ENCODE measurements around the gene ACSL3.

ACSL3 gene

DNA sequence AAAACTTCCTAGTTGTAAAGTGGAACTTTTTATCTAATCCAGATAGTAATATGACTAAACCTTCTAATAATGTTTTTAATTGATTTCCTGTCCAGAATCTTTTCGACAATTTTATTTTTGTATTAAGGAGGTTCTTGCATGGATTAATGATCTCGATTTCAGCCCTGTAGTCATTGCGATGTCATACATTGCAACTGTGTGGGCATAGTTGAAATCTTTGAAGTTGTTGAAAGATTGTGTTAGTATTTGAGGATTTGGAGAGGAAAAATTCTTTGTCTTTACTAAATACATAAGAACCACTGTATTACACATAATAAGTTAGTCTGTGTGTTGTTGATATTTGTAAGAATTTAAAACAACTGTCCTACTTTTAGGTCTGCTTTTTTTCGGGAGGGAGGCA, 31.1 kb downstream of the ACSL3 start:
- TF ChIP-seq BACH2 (CRISPR knock-in tag; IDR thresholded peaks at IDR 0.05; ENCODE audit: borderline replicate concordance) (no peak), RARB (CRISPR knock-in tag; IDR thresholded peaks at IDR 0.05) (no peak), ESRRG (CRISPR knock-in tag; IDR thresholded peaks at IDR 0.05) (no peak), ARNTL (CRISPR knock-in tag; IDR thresholded peaks at IDR 0.05; ENCODE audit: borderline replicate concordance, low read depth) (no peak), ZNF565 (CRISPR knock-in tag; conservative IDR thresholded peaks at IDR 0.05; ENCODE audit: low read depth) (no peak), CSDC2 (CRISPR knock-in tag; IDR thresholded peaks at IDR 0.05) (no peak), ISL1 (CRISPR knock-in tag; IDR thresholded peaks at IDR 0.05) (no peak), GLIS3 (CRISPR knock-in tag; IDR thresholded peaks at IDR 0.05) (no peak), ZC3H10 (CRISPR knock-in tag; IDR thresholded peaks at IDR 0.05) (no peak), SNAI2 (CRISPR knock-in tag; IDR thresholded peaks at IDR 0.05) (no peak), TCF4 (CRISPR knock-in tag; IDR thresholded peaks at IDR 0.05; ENCODE audit: borderline replicate concordance) (no peak), ZNF8 (CRISPR knock-in tag; IDR thresholded peaks at IDR 0.05) (no peak), TOX (CRISPR knock-in tag; IDR thresholded peaks at IDR 0.05; ENCODE audit: borderline replicate concordance) (no peak), ZNF70 (CRISPR knock-in tag; IDR thresholded peaks at IDR 0.05) (no peak), PPARA (CRISPR knock-in tag; IDR thresholded peaks at IDR 0.05; ENCODE audit: borderline replicate concordance) (no peak), OSR1 (CRISPR knock-in tag; IDR thresholded peaks at IDR 0.05) (no peak), ZFP30 (CRISPR knock-in tag; IDR thresholded peaks at IDR 0.05) (no peak)
- TF ChIP-seq, protein P1, sequence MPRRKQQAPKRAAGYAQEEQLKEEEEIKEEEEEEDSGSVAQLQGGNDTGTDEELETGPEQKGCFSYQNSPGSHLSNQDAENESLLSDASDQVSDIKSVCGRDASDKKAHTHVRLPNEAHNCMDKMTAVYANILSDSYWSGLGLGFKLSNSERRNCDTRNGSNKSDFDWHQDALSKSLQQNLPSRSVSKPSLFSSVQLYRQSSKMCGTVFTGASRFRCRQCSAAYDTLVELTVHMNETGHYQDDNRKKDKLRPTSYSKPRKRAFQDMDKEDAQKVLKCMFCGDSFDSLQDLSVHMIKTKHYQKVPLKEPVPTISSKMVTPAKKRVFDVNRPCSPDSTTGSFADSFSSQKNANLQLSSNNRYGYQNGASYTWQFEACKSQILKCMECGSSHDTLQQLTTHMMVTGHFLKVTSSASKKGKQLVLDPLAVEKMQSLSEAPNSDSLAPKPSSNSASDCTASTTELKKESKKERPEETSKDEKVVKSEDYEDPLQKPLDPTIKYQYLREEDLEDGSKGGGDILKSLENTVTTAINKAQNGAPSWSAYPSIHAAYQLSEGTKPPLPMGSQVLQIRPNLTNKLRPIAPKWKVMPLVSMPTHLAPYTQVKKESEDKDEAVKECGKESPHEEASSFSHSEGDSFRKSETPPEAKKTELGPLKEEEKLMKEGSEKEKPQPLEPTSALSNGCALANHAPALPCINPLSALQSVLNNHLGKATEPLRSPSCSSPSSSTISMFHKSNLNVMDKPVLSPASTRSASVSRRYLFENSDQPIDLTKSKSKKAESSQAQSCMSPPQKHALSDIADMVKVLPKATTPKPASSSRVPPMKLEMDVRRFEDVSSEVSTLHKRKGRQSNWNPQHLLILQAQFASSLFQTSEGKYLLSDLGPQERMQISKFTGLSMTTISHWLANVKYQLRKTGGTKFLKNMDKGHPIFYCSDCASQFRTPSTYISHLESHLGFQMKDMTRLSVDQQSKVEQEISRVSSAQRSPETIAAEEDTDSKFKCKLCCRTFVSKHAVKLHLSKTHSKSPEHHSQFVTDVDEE (CRISPR knock-in tag; IDR thresholded peaks at IDR 0.05): no peak
- TF ChIP-seq, protein P2, sequence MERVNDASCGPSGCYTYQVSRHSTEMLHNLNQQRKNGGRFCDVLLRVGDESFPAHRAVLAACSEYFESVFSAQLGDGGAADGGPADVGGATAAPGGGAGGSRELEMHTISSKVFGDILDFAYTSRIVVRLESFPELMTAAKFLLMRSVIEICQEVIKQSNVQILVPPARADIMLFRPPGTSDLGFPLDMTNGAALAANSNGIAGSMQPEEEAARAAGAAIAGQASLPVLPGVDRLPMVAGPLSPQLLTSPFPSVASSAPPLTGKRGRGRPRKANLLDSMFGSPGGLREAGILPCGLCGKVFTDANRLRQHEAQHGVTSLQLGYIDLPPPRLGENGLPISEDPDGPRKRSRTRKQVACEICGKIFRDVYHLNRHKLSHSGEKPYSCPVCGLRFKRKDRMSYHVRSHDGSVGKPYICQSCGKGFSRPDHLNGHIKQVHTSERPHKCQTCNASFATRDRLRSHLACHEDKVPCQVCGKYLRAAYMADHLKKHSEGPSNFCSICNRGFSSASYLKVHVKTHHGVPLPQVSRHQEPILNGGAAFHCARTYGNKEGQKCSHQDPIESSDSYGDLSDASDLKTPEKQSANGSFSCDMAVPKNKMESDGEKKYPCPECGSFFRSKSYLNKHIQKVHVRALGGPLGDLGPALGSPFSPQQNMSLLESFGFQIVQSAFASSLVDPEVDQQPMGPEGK (CRISPR knock-in tag; IDR thresholded peaks at IDR 0.05; ENCODE audit: borderline replicate concordance): no peak
- TF ChIP-seq, protein P3, sequence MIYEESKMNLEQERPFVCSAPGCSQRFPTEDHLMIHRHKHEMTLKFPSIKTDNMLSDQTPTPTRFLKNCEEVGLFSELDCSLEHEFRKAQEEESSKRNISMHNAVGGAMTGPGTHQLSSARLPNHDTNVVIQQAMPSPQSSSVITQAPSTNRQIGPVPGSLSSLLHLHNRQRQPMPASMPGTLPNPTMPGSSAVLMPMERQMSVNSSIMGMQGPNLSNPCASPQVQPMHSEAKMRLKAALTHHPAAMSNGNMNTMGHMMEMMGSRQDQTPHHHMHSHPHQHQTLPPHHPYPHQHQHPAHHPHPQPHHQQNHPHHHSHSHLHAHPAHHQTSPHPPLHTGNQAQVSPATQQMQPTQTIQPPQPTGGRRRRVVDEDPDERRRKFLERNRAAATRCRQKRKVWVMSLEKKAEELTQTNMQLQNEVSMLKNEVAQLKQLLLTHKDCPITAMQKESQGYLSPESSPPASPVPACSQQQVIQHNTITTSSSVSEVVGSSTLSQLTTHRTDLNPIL (CRISPR knock-in tag; IDR thresholded peaks at IDR 0.05; ENCODE audit: low read depth): no peak
- no peak for ATAC-seq

DNA sequence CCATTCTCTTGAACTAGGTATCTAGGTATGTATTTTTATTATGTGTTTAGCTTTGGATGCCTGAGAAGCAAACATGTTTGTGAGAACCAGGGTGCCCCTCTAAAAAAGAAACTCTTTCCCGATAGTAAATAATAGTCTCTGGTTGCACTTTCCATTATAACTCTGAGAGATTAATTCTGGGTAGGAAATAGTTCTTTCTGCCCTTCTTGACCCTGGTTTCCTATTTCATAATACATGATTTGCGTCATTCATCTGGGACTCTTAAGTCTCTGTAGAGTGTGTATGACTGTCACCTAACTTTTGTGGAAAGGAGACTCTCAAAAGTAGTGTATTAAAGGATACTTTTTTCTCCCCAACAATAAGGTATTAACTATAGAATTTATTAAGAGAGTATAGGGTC, 31.5 kb downstream of the ACSL3 start:
- ATAC-seq: no peak
- TF ChIP-seq ZNF8 (CRISPR knock-in tag; IDR thresholded peaks at IDR 0.05) (no peak), TOX (CRISPR knock-in tag; IDR thresholded peaks at IDR 0.05; ENCODE audit: borderline replicate concordance) (no peak), BACH2 (CRISPR knock-in tag; IDR thresholded peaks at IDR 0.05; ENCODE audit: borderline replicate concordance) (no peak), ESRRG (CRISPR knock-in tag; IDR thresholded peaks at IDR 0.05) (no peak), RARB (CRISPR knock-in tag; IDR thresholded peaks at IDR 0.05) (no peak), SNAI2 (CRISPR knock-in tag; IDR thresholded peaks at IDR 0.05) (no peak), GLIS3 (CRISPR knock-in tag; IDR thresholded peaks at IDR 0.05) (no peak), PPARA (CRISPR knock-in tag; IDR thresholded peaks at IDR 0.05; ENCODE audit: borderline replicate concordance) (no peak), ARNTL (CRISPR knock-in tag; IDR thresholded peaks at IDR 0.05; ENCODE audit: borderline replicate concordance, low read depth) (no peak), ZNF70 (CRISPR knock-in tag; IDR thresholded peaks at IDR 0.05) (no peak), ISL1 (CRISPR knock-in tag; IDR thresholded peaks at IDR 0.05) (no peak)
- TF ChIP-seq, protein P1 (CRISPR knock-in tag; IDR thresholded peaks at IDR 0.05): no peak
- TF ChIP-seq, protein P4, sequence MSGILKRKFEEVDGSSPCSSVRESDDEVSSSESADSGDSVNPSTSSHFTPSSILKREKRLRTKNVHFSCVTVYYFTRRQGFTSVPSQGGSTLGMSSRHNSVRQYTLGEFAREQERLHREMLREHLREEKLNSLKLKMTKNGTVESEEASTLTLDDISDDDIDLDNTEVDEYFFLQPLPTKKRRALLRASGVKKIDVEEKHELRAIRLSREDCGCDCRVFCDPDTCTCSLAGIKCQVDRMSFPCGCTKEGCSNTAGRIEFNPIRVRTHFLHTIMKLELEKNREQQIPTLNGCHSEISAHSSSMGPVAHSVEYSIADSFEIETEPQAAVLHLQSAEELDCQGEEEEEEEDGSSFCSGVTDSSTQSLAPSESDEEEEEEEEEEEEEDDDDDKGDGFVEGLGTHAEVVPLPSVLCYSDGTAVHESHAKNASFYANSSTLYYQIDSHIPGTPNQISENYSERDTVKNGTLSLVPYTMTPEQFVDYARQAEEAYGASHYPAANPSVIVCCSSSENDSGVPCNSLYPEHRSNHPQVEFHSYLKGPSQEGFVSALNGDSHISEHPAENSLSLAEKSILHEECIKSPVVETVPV (CRISPR knock-in tag; IDR thresholded peaks at IDR 0.05): no peak
- TF ChIP-seq, protein P5, sequence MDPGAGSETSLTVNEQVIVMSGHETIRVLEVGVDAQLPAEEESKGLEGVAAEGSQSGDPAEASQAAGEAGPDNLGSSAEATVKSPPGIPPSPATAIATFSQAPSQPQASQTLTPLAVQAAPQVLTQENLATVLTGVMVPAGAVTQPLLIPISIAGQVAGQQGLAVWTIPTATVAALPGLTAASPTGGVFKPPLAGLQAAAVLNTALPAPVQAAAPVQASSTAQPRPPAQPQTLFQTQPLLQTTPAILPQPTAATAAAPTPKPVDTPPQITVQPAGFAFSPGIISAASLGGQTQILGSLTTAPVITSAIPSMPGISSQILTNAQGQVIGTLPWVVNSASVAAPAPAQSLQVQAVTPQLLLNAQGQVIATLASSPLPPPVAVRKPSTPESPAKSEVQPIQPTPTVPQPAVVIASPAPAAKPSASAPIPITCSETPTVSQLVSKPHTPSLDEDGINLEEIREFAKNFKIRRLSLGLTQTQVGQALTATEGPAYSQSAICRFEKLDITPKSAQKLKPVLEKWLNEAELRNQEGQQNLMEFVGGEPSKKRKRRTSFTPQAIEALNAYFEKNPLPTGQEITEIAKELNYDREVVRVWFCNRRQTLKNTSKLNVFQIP (CRISPR knock-in tag; IDR thresholded peaks at IDR 0.05; ENCODE audit: borderline replicate concordance, low read depth): no peak
- TF ChIP-seq, protein P2 (CRISPR knock-in tag; IDR thresholded peaks at IDR 0.05; ENCODE audit: borderline replicate concordance): no peak
- TF ChIP-seq, protein P3 (CRISPR knock-in tag; IDR thresholded peaks at IDR 0.05; ENCODE audit: low read depth): no peak

Measured in SK-N-SH treated with all-trans-retinoic acid at 6 μM for 48 hours (cell line).